SK-N-SH (cell line): ENCODE data around the gene TIMD4.

Source experiments
- EZH2phosphoT487 ChIP-seq: fragments of 200-600 bp; sonication (generic); IDR thresholded peaks from 2 replicates; pipeline ENCODE4 v1.6.1; 2017; ENCODE audit warnings: low read depth, mixed run types, mild to moderate bottlenecking, antibody characterized with exemption, moderate library complexity, borderline replicate concordance
- JUND ChIP-seq: IDR thresholded peaks from 2 replicates; pipeline ENCODE4 v1.4.0; 2012
- NRF1 ChIP-seq: IDR thresholded peaks from 2 replicates; pipeline ENCODE4 v1.6.1; 2012; ENCODE audit warnings: low read depth, mild to moderate bottlenecking, low read length
- POLR2AphosphoS5 ChIP-seq: IDR thresholded peaks from 2 replicates; pipeline ENCODE4 v1.6.1; 2012; ENCODE audit warnings: low read depth, low read length
- RFX5 ChIP-seq: IDR thresholded peaks from 2 replicates; pipeline ENCODE4 v1.6.1; 2012; ENCODE audit warnings: mild to moderate bottlenecking, improper control_type of control experiment, low read length
- TAF1 ChIP-seq: IDR thresholded peaks from 2 replicates; pipeline ENCODE4 v1.6.1; 2012; ENCODE audit warnings: low read depth, mild to moderate bottlenecking, low read length, moderate library complexity, borderline replicate concordance
- TCF12 ChIP-seq: IDR thresholded peaks from 2 replicates; pipeline ENCODE4 v1.4.0; 2012
- TF ChIP-seq, protein P1 (sequence below): fragments of 200-600 bp; sonication (generic); IDR thresholded peaks from 2 replicates; pipeline ENCODE4 v1.6.1; 2017; ENCODE audit warnings: antibody characterized with exemption, mild to moderate bottlenecking, moderate library complexity
- TF ChIP-seq, protein P2 (sequence below): IDR thresholded peaks from 2 replicates; pipeline ENCODE4 v1.4.0; 2012; ENCODE audit warnings: low read depth
- TF ChIP-seq, protein P3 (sequence below): IDR thresholded peaks from 2 replicates; pipeline ENCODE4 v1.4.0; 2012; ENCODE audit warnings: low read depth, borderline replicate concordance

DNA sequence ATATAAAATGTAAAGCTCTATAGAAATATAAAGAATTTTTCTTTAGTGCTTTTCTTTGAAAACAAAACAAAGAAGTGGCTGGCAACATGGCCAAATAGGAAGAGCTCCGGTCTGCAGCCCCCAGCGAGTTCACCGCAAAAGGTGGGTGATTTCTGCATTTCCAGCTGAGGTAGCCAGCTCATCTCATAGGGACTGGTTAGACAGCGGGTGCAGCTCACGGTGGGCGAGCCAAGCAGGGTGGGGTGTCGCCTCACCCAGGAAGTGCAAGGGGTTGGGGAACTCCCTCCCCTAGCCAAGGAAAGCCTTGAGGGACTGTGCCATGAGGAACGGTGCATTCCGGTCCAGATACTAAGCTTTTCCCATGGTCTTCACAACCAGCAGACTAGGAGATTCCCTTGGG is 21.0 kb upstream of the TIMD4 start:
- TF ChIP-seq, protein P1, sequence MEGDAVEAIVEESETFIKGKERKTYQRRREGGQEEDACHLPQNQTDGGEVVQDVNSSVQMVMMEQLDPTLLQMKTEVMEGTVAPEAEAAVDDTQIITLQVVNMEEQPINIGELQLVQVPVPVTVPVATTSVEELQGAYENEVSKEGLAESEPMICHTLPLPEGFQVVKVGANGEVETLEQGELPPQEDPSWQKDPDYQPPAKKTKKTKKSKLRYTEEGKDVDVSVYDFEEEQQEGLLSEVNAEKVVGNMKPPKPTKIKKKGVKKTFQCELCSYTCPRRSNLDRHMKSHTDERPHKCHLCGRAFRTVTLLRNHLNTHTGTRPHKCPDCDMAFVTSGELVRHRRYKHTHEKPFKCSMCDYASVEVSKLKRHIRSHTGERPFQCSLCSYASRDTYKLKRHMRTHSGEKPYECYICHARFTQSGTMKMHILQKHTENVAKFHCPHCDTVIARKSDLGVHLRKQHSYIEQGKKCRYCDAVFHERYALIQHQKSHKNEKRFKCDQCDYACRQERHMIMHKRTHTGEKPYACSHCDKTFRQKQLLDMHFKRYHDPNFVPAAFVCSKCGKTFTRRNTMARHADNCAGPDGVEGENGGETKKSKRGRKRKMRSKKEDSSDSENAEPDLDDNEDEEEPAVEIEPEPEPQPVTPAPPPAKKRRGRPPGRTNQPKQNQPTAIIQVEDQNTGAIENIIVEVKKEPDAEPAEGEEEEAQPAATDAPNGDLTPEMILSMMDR = no peak
- TF ChIP-seq, protein P2, sequence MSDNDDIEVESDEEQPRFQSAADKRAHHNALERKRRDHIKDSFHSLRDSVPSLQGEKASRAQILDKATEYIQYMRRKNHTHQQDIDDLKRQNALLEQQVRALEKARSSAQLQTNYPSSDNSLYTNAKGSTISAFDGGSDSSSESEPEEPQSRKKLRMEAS = no peak
- TF ChIP-seq JUND (no peak), POLR2AphosphoS5 (no peak), EZH2phosphoT487 (no peak), NRF1 (no peak), TAF1 (no peak), RFX5 (no peak), TCF12 (no peak)
- TF ChIP-seq, protein P3, sequence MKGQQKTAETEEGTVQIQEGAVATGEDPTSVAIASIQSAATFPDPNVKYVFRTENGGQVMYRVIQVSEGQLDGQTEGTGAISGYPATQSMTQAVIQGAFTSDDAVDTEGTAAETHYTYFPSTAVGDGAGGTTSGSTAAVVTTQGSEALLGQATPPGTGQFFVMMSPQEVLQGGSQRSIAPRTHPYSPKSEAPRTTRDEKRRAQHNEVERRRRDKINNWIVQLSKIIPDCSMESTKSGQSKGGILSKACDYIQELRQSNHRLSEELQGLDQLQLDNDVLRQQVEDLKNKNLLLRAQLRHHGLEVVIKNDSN = no peak
